Stimulated activated naive CD8-positive, alpha-beta T cell treated with anti-CD3 and anti-CD28 coated beads, Interleukin-15, amount 100 ng/mL, for 72 hours (primary cell): ENCODE results near the gene TMTC1.

ENCODE experiments used
- ATAC-seq: fragments of 150-1000 bp; cut with Tn5 transposase; 2 replicates; pipeline ENCODE4 v1.10.0; 2021; ENCODE audit warnings: mild to moderate bottlenecking, moderate library complexity
- DNase-seq, 2 donors: peaks; one replicate each; pipeline ENCODE4 v3.0.0; 2021 to 2022
- H3K27ac Mint-ChIP-seq, 2 donors: one replicate each; pipeline ENCODE4 v1.8.0; 2022; ENCODE audit warnings: mild to moderate bottlenecking in 2 of 2, mixed read lengths in 2 of 2, moderate library complexity in 2 of 2
- H3K27me3 Mint-ChIP-seq: one replicate; pipeline ENCODE4 v1.8.0; 2022; ENCODE audit warnings: mixed read lengths
- H3K4me1 Mint-ChIP-seq: one replicate; pipeline ENCODE4 v1.8.0; 2022; ENCODE audit warnings: mild to moderate bottlenecking, mixed read lengths
- H3K4me3 Mint-ChIP-seq, 2 donors: one replicate each; pipeline ENCODE4 v1.8.0; 2022; ENCODE audit warnings: mild to moderate bottlenecking in 2 of 2, mixed read lengths in 2 of 2, moderate library complexity in 1 of 2
- H3K9me3 Mint-ChIP-seq, 2 donors: one replicate each; pipeline ENCODE4 v1.8.0; 2022; ENCODE audit warnings: mixed read lengths in 2 of 2

The TMTC1 gene

GRCh38 chr12:29528161-29528560 is 255.6 kb downstream of the TMTC1 start:
- Mint-ChIP-seq H3K27me3 (peaks cover 36% of the 10 kb centered on the region), H3K4me3 (no peak overlapping the region), H3K4me1 (no peaks in the 10 kb centered on the region), H3K9me3 (no peaks in the 10 kb centered on the region), H3K27ac (no peak overlapping the region)
- no peak for DNase-seq
- ATAC-seq: no peak

GRCh38 chr12:29521951-29522350 is 261.8 kb downstream of the TMTC1 start:
- ATAC-seq (no peak), DNase-seq (no peak)
- H3K9me3 Mint-ChIP-seq: no peaks in the 10 kb centered on the region
- no peak overlapping the region for H3K4me3 Mint-ChIP-seq
- H3K27me3 Mint-ChIP-seq: peaks cover 1% of the 10 kb centered on the region
- H3K4me1 Mint-ChIP-seq: no peaks in the 10 kb centered on the region
- no peak overlapping the region for H3K27ac Mint-ChIP-seq

- H3K27me3 Mint-ChIP-seq: peaks cover 11% of the 10 kb centered on the region
- H3K27ac Mint-ChIP-seq: no peak overlapping the region
- H3K9me3 Mint-ChIP-seq: no peaks in the 10 kb centered on the region
- no peak overlapping the region for H3K4me3 Mint-ChIP-seq
- DNase-seq (no peak), ATAC-seq (no peak)
- H3K4me1 Mint-ChIP-seq: no peaks in the 10 kb centered on the region
These were observed 264.1 kb downstream of the TMTC1 start for GRCh38 chr12:29519585-29520182.

GRCh38 chr12:29518407-29518806 is 265.3 kb downstream of the TMTC1 start:
- no peak overlapping the region for H3K4me3 Mint-ChIP-seq
- peaks cover 24% of the 10 kb centered on the region for H3K27me3 Mint-ChIP-seq
- ATAC-seq (no peak), DNase-seq (no peak)
- H3K9me3 Mint-ChIP-seq: no peaks in the 10 kb centered on the region
- H3K4me1 Mint-ChIP-seq: no peaks in the 10 kb centered on the region
- H3K27ac Mint-ChIP-seq: no peak overlapping the region

- no peaks in the 10 kb centered on the region for H3K9me3 Mint-ChIP-seq
- ATAC-seq (no peak), DNase-seq (no peak)
- H3K4me3 Mint-ChIP-seq: no peak overlapping the region
- H3K27ac Mint-ChIP-seq: no peak overlapping the region
- H3K4me1 Mint-ChIP-seq: no peaks in the 10 kb centered on the region
- peaks cover 24% of the 10 kb centered on the region for H3K27me3 Mint-ChIP-seq
These were observed 266.5 kb downstream of the TMTC1 start for GRCh38 chr12:29517264-29517663.

GRCh38 chr12:29516431-29516875 is 267.3 kb downstream of the TMTC1 start:
- no peak overlapping the region for H3K4me3 Mint-ChIP-seq
- H3K4me1 Mint-ChIP-seq: no peaks in the 10 kb centered on the region
- H3K9me3 Mint-ChIP-seq: no peaks in the 10 kb centered on the region
- DNase-seq: no peak
- no peak overlapping the region for H3K27ac Mint-ChIP-seq
- ATAC-seq: no peak
- peaks cover 24% of the 10 kb centered on the region for H3K27me3 Mint-ChIP-seq

- Mint-ChIP-seq H3K9me3 (no peaks in the 10 kb centered on the region), H3K27ac (no peak overlapping the region), H3K27me3 (peaks cover 38% of the 10 kb centered on the region), H3K4me1 (no peaks in the 10 kb centered on the region), H3K4me3 (no peak overlapping the region)
- ATAC-seq (no peak), DNase-seq (no peak)
These were observed 273.1 kb downstream of the TMTC1 start for GRCh38 chr12:29510591-29511185.

GRCh38 chr12:29509503-29509902 is 274.2 kb downstream of the TMTC1 start:
- Mint-ChIP-seq H3K27ac (no peak overlapping the region), H3K4me1 (no peaks in the 10 kb centered on the region), H3K27me3 (peaks cover 26% of the 10 kb centered on the region), H3K9me3 (no peaks in the 10 kb centered on the region), H3K4me3 (no peak overlapping the region)
- DNase-seq (no peak), ATAC-seq (no peak)

- Mint-ChIP-seq H3K4me1 (no peaks in the 10 kb centered on the region), H3K27ac (no peak overlapping the region), H3K9me3 (no peaks in the 10 kb centered on the region), H3K27me3 (peaks cover 20% of the 10 kb centered on the region), H3K4me3 (no peak overlapping the region)
- DNase-seq (no peak), ATAC-seq (no peak)
These were observed 274.8 kb downstream of the TMTC1 start for GRCh38 chr12:29508949-29509348.

GRCh38 chr12:29505122-29505521 is 278.6 kb downstream of the TMTC1 start:
- Mint-ChIP-seq H3K27ac (no peak overlapping the region), H3K27me3 (peaks cover 14% of the 10 kb centered on the region), H3K4me3 (no peak overlapping the region), H3K4me1 (no peaks in the 10 kb centered on the region), H3K9me3 (no peaks in the 10 kb centered on the region)
- DNase-seq (no peak), ATAC-seq (no peak)

GRCh38 chr12:29503283-29503682 is 280.5 kb downstream of the TMTC1 start:
- ATAC-seq (no peak), DNase-seq (no peak)
- no peaks in the 10 kb centered on the region for H3K4me1 Mint-ChIP-seq
- H3K9me3 Mint-ChIP-seq: no peaks in the 10 kb centered on the region
- H3K4me3 Mint-ChIP-seq: no peak overlapping the region
- no peak overlapping the region for H3K27ac Mint-ChIP-seq
- peaks cover 14% of the 10 kb centered on the region for H3K27me3 Mint-ChIP-seq

GRCh38 chr12:29499235-29499634 is 284.5 kb downstream of the TMTC1 start:
- Mint-ChIP-seq H3K9me3 (no peaks in the 10 kb centered on the region), H3K27me3 (peaks cover 15% of the 10 kb centered on the region), H3K27ac (no peak overlapping the region), H3K4me1 (no peaks in the 10 kb centered on the region), H3K4me3 (no peak overlapping the region)
- ATAC-seq: no peak
- DNase-seq: no peak

GRCh38 chr12:29497588-29497987 is 286.2 kb downstream of the TMTC1 start, which contains the start of gene OVCH1:
Gene OVCH1, minus strand, starts transcription at chr12:29497686. Its CDS starts 0 bp downstream, at chr12:29497686.
- no peak for DNase-seq
- Mint-ChIP-seq H3K9me3 (no peaks in the 10 kb centered on the region), H3K27ac (peak within 1 kb of the TSS in 1 of 2 donors; percentile 75), H3K4me3 (no peak within 1 kb of the TSS), H3K4me1 (no peaks in the 10 kb centered on the region), H3K27me3 (peaks cover 28% of the 10 kb centered on the region)
- no peak for ATAC-seq

- Mint-ChIP-seq H3K27ac (no peak overlapping the region), H3K27me3 (peaks cover 61% of the 10 kb centered on the region), H3K4me1 (no peaks in the 10 kb centered on the region), H3K9me3 (no peaks in the 10 kb centered on the region), H3K4me3 (no peak overlapping the region)
- ATAC-seq (no peak), DNase-seq (no peak)
These were observed 290.9 kb downstream of the TMTC1 start for GRCh38 chr12:29492891-29493290.

GRCh38 chr12:29486972-29487371 is 296.8 kb downstream of the TMTC1 start:
- ATAC-seq: no peak
- Mint-ChIP-seq H3K9me3 (no peaks in the 10 kb centered on the region), H3K4me1 (no peaks in the 10 kb centered on the region), H3K27me3 (peaks cover 49% of the 10 kb centered on the region), H3K27ac (no peak overlapping the region), H3K4me3 (no peak overlapping the region)
- DNase-seq: no peak

GRCh38 chr12:29463198-29463597 is 320.5 kb downstream of the TMTC1 start:
- no peak overlapping the region for H3K4me3 Mint-ChIP-seq
- H3K9me3 Mint-ChIP-seq: peaks cover 0 to 9% of the 10 kb centered on the region in 2 donors
- peaks cover 6% of the 10 kb centered on the region for H3K27me3 Mint-ChIP-seq
- H3K4me1 Mint-ChIP-seq: no peaks in the 10 kb centered on the region
- ATAC-seq: no peak
- DNase-seq: no peak
- no peak overlapping the region for H3K27ac Mint-ChIP-seq

GRCh38 chr12:29460082-29460481 is 323.7 kb downstream of the TMTC1 start:
- DNase-seq (no peak), ATAC-seq (no peak)
- H3K4me1 Mint-ChIP-seq: no peaks in the 10 kb centered on the region
- no peak overlapping the region for H3K4me3 Mint-ChIP-seq
- no peak overlapping the region for H3K27ac Mint-ChIP-seq
- H3K27me3 Mint-ChIP-seq: peaks cover 6% of the 10 kb centered on the region
- H3K9me3 Mint-ChIP-seq: peaks cover 0 to 1% of the 10 kb centered on the region in 2 donors
